ENCODE data around the gene CD68.

The CD68 gene

DNA sequence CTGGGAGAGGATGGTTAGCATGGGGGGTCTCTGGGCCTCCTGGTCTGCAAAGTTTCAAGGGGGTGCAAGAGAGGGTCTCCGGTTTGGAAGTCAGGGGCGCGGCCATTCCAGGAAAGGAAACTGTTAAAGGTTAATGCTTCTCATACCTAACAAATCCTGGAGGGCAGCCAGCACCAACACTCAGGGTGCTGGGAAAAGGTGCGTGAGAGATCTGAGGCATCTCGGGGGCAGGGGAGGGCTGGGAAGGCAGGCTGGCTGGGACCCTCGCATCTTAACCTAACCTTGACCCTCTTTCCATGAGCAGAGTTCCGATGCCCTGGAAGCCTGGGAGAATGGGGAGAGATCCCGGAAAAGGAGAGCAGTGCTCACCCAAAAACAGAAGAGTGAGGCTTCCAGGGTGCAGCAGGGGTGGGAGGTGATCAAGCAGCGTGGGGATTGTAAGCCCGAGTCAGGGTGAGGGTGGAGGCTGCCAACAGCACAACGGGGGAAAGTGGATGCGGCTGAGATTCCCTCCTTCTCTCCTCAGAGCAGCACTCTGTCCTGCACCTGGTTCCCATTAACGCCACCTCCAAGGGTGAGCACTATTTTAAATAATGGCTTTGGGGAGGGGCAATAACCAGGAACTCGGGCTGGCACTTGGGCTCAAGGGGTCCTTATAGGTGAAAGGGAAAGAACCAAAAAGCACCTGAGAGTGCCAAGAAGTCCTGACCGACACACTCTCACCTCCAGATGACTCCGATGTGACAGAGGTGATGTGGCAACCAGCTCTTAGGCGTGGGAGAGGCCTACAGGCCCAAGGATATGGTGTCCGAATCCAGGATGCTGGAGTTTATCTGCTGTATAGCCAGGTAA lies 19.9 kb upstream of the CD68 start:
- no peak overlapping the region for H3K4me3 ChIP-seq (ENCODE audit: low read depth, low read length)
- DNase-seq (ENCODE audit: low read depth) = no peak
- in situ Hi-C loops (cut with HindIII; ENCODE audit: low sequenced_read_pairs) = no loop called here
- TF ChIP-seq, protein P1, sequence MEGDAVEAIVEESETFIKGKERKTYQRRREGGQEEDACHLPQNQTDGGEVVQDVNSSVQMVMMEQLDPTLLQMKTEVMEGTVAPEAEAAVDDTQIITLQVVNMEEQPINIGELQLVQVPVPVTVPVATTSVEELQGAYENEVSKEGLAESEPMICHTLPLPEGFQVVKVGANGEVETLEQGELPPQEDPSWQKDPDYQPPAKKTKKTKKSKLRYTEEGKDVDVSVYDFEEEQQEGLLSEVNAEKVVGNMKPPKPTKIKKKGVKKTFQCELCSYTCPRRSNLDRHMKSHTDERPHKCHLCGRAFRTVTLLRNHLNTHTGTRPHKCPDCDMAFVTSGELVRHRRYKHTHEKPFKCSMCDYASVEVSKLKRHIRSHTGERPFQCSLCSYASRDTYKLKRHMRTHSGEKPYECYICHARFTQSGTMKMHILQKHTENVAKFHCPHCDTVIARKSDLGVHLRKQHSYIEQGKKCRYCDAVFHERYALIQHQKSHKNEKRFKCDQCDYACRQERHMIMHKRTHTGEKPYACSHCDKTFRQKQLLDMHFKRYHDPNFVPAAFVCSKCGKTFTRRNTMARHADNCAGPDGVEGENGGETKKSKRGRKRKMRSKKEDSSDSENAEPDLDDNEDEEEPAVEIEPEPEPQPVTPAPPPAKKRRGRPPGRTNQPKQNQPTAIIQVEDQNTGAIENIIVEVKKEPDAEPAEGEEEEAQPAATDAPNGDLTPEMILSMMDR (IDR thresholded peaks at IDR 0.05; ENCODE audit: low read depth, low read length, missing control alignments) = no peak

DNA sequence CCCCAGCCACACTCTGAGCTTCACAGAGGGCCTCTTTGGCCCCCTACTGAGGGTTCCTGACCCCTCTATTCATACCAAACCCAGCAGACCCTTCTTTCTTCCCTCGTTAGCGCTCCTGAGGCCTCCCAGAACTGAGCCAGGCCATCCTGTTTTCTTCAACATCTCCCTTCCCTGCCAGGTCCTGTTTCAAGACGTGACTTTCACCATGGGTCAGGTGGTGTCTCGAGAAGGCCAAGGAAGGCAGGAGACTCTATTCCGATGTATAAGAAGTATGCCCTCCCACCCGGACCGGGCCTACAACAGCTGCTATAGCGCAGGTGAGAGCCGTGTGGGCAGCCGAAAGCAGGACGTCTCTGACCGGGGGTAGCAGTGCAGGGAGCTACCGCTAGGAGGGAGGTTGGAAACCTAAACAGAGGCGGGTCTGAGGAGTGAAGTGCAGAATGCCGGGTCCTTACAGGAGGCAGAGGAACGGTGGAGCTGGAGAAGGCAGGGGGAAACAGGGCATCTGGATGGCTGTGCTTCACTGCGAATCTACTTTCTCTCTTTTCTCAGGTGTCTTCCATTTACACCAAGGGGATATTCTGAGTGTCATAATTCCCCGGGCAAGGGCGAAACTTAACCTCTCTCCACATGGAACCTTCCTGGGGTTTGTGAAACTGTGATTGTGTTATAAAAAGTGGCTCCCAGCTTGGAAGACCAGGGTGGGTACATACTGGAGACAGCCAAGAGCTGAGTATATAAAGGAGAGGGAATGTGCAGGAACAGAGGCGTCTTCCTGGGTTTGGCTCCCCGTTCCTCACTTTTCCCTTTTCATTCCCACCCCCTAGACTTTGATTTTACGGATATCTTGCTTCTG lies 19.0 kb upstream of the CD68 start:
- H3K4me3 ChIP-seq (ENCODE audit: low read depth, low read length) = peak overlapping the region; percentile 83
- DNase-seq (ENCODE audit: low read depth) = no peak

DNA sequence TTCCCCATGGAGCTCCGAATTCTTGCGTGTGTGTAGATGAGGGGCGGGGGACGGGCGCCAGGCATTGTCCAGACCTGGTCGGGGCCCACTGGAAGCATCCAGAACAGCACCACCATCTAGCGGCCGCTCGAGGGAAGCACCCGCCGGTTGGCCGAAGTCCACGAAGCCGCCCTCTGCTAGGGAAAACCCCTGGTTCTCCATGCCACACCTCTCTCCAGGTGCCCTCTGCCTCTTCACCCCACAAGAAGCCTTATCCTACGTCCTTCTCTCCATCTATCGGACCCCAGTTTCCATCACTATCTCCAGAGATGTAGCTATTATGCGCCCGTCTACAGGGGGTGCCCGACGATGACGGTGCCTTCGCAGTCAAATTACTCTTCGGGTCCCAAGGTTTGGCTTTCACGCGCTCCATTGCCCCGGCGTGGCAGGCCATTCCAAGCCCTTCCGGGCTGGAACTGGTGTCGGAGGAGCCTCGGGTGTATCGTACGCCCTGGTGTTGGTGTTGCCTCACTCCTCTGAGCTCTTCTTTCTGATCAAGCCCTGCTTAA lies 18.3 kb upstream of the CD68 start:
- DNase-seq (ENCODE audit: low read depth) = peak; percentile 61
- peak overlapping the region; percentile 83 for H3K4me3 ChIP-seq (ENCODE audit: low read depth, low read length)
- in situ Hi-C loops (cut with HindIII; ENCODE audit: low sequenced_read_pairs) = no loop called here
- TF ChIP-seq, protein P1 (IDR thresholded peaks at IDR 0.05; ENCODE audit: low read depth, low read length, missing control alignments) = peak; percentile 72

More for the DNA sequence above, 19.0 kb upstream of the CD68 start:
- in situ Hi-C loops (cut with HindIII; ENCODE audit: low sequenced_read_pairs) = no loop called here
- TF ChIP-seq, protein P1 (IDR thresholded peaks at IDR 0.05; ENCODE audit: low read depth, low read length, missing control alignments) = peak; percentile 82

DNA sequence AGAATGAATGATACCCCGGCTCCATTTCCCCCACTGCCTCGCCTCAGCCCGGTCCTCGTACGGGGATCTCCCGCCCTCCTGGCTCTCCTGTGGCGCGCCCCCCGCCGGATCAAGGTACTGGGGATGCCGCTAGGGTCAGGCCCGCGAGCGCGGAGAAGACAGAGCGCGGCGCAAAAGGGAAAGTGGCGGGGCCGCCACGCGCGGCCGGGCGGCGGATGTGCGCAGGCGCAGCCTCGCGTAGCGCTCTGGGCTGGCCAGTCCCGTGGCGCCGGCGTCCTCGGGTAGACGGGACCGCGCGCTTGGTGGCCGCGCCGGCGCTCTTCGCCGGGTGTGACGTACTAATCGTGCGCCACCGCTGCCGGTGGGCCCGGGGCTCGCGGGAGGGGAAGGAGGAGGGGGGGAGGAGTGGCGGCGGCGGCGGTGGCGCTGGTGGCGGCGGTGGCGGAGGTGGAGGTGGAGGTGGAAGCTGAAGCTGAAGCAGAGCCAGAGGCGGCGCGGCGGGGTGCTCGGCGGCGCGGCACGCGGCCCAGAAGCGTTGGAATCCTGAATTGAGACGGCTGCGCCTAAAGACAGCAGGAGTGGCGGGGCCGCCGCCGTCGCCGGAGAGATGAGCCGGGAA lies 17.7 kb upstream of the CD68 start, which contains the start of gene SENP3:
Gene SENP3 (plus strand): TSS at position 331 of the 619 bp plus-strand sequence. CDS start 1,158 bp downstream, outside the sequence.
- TF ChIP-seq, protein P1 (IDR thresholded peaks at IDR 0.05; ENCODE audit: low read depth, low read length, missing control alignments) = no peak
- DNase-seq (ENCODE audit: low read depth) = peak; percentile 70
- H3K4me3 ChIP-seq (ENCODE audit: low read depth, low read length) = peak within 1 kb of the TSS; percentile 83
- in situ Hi-C loops (cut with HindIII; ENCODE audit: low sequenced_read_pairs) = no loop called here

DNA sequence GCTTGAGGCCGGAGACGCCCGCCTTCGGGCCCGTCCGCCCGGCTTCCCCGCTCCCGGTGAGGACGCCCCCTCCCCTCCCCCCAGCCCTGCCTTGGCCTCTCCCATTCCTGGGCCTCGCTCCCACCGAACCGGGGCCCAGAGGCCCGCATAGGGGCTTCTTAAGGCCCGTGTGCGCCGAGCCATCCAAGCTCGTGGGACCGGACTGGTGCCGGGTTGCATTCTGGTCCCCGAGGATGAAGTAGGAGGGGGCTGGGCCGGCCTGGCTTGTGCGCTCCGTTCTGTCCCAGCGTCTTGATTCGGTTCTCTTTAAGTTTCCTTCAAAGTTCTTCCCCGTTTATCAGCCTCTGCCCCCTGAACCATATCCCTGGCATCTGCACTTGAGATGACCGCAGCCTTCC lies 17.2 kb upstream of the CD68 start:
- H3K4me3 ChIP-seq (ENCODE audit: low read depth, low read length) = peak overlapping the region; percentile 83
- no peak for DNase-seq (ENCODE audit: low read depth)
- in situ Hi-C loops (cut with HindIII; ENCODE audit: low sequenced_read_pairs) = no loop called here
- TF ChIP-seq, protein P1 (IDR thresholded peaks at IDR 0.05; ENCODE audit: low read depth, low read length, missing control alignments) = no peak

Measured in astrocyte of the cerebellum (primary cell).